ENCODE results near the gene PDIK1L.
A peak's percentile ranks its signal among the peaks of the same experiment; 100 is the strongest.

DNA sequence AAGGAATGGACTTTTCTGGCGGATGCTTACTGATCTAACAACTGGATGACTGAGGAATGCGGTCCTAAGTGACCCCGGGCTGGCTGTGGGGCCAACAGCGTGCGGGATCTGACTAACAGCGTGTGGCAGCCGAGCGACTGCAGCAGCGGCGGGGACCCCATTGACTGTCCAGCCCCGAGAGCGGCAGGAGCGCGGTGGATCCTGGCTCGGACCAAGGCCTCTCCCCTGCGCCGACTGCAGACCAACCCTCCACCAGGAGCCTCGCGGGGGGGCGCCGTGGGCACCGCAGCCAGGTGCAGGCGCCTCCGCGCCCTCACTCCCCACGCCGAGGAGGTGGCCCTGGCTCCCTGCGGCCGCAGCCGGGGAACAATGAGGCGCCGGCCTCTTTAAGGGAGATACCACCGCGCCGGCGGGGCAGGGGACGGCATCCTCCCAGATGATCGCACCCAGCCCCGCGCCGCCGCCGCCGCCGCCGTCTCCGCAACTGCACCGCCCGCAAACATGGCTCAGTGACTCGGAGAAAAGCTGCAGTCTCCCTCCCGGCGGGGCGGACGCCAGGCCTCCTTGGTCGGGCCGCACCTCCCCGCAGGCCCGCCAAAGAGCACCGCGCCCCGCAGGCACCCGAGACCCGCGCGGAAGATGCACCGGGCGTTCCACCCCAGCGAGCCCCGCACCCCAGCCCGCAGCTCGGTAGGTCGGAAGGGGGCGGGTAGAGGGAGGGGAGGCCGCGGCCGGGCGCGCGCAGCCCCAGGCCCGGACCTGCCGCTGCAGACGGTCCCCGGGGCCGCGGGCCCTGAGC is 694 bp upstream of the PDIK1L start:
- peak in 3 of 4 donors; percentile 14 to 43 (median 40) for TF ChIP-seq POLR2AphosphoS5 (IDR thresholded peaks at IDR 0.05)
- TF ChIP-seq CTCF (IDR thresholded peaks at IDR 0.05), result no peak
- TF ChIP-seq POLR2A (IDR thresholded peaks at IDR 0.05), result no peak
